NCI-H524 (cell line): ENCODE measurements around the gene HOXA4.

Source experiments
- DNase-seq, 2 experiments: peaks; one replicate each; lab custom pipeline; 2025; lab: John Stamatoyannopoulos, UW

HOXA4 gene

GRCh38 chr7:27105301-27106031 lies 25.1 kb downstream of the HOXA4 start:
- no peak for DNase-seq

- no peak for DNase-seq
Measured at GRCh38 chr7:27104341-27105058, 26.1 kb downstream of the HOXA4 start.

GRCh38 chr7:27103489-27104226 lies 26.9 kb downstream of the HOXA4 start:
- no peak for DNase-seq

- no peak for DNase-seq
Measured at GRCh38 chr7:27102581-27103442, 27.7 kb downstream of the HOXA4 start, which contains the start of gene HOXA2. Gene HOXA2 (minus strand): TSS chr7:27102683. CDS start chr7:27102500, 183 bp downstream.

GRCh38 chr7:27101957-27102580 lies 28.5 kb downstream of the HOXA4 start:
- DNase-seq, result no peak

- DNase-seq, result no peak
Measured at GRCh38 chr7:27101171-27101956, 29.2 kb downstream of the HOXA4 start.

GRCh38 chr7:27100694-27101170 lies 29.8 kb downstream of the HOXA4 start:
- no peak for DNase-seq

- no peak for DNase-seq
Measured at GRCh38 chr7:27099453-27100370, 30.8 kb downstream of the HOXA4 start.

- DNase-seq, result no peak
Measured at GRCh38 chr7:27098578-27099451, 31.7 kb downstream of the HOXA4 start.

GRCh38 chr7:27097686-27098577 lies 32.6 kb downstream of the HOXA4 start:
- DNase-seq, result no peak

- peak in 1 of 2 experiments; percentile 26 for DNase-seq
Measured at GRCh38 chr7:27096768-27097514, 33.6 kb downstream of the HOXA4 start.

- DNase-seq, result peak; percentile 65 to 90
Measured at GRCh38 chr7:27095897-27096767, 34.4 kb downstream of the HOXA4 start, which contains the start of gene HOXA1. Gene HOXA1 (minus strand): TSS chr7:27096000. CDS start chr7:27095912, 88 bp downstream.

GRCh38 chr7:27095050-27095896 lies 35.3 kb downstream of the HOXA4 start:
- no peak for DNase-seq

GRCh38 chr7:27094304-27095049 lies 36.1 kb downstream of the HOXA4 start:
- DNase-seq, result no peak
